ENCODE data around the gene CFAP91. TPM values are rescaled to one million over a fixed set of nuclear protein-coding genes. Genes with fewer than 3 reads are reported as not detected.

Gene CFAP91
- total and polyA plus RNA-seq, 4 donors: 0.23 to 1.3 (median 0.55) TPM

- WGBS: 86% methylated on average over 22 of the region's 22 CpGs
- Histone ChIP-seq H3K4me1 (ENCODE audit: control insufficient read depth in 4 of 4, insufficient read depth in 4 of 4, low read length in 3 of 4) (peaks cover 12 to 23% (median 19%) of the 10 kb centered on the region in 4 donors), H3K9me3 (ENCODE audit: control insufficient read depth in 4 of 4, low read length in 3 of 4) (no peaks in the 10 kb centered on the region), H3K9ac (ENCODE audit: low read depth in 1 of 2, low read length in 2 of 2) (no peak overlapping the region), H3K4me3 (ENCODE audit: low read depth in 1 of 3, low read length in 3 of 3) (no peak overlapping the region), H3K27ac (ENCODE audit: low read depth in 1 of 2, low read length in 2 of 2) (peak overlapping the region in 1 of 2 donors; percentile 23), H3K27me3 (ENCODE audit: control insufficient read depth in 4 of 4, insufficient read depth in 4 of 4, low read length in 3 of 4) (no peaks in the 10 kb centered on the region), H3K36me3 (ENCODE audit: control insufficient read depth in 4 of 4, insufficient read depth in 3 of 4, low read depth in 1 of 4, low read length in 3 of 4) (no peaks in the 10 kb centered on the region)
- DNase-seq (ENCODE audit: low spot score): no peak
- TF ChIP-seq JUND (IDR thresholded peaks at IDR 0.05): peak; percentile 1 to 7
- TF ChIP-seq GABPA (IDR thresholded peaks at IDR 0.05 in 1 of 2, conservative IDR thresholded peaks at IDR 0.05 in 1 of 2): no peak
Observed at GRCh38 chr3:119700920-119701734, 1.7 kb upstream of the CFAP91 start.

- Histone ChIP-seq H3K27ac (ENCODE audit: low read depth in 1 of 2, low read length in 2 of 2) (peak overlapping the region; percentile 17 to 26), H3K9me3 (ENCODE audit: control insufficient read depth in 4 of 4, low read length in 3 of 4) (no peaks in the 10 kb centered on the region), H3K4me1 (ENCODE audit: control insufficient read depth in 4 of 4, insufficient read depth in 4 of 4, low read length in 3 of 4) (peaks cover 12 to 23% (median 19%) of the 10 kb centered on the region in 4 donors), H3K27me3 (ENCODE audit: control insufficient read depth in 4 of 4, insufficient read depth in 4 of 4, low read length in 3 of 4) (no peaks in the 10 kb centered on the region), H3K4me3 (ENCODE audit: low read depth in 1 of 3, low read length in 3 of 3) (peak overlapping the region in 2 of 3 donors; percentile 5 to 76), H3K9ac (ENCODE audit: low read depth in 1 of 2, low read length in 2 of 2) (no peak overlapping the region), H3K36me3 (ENCODE audit: control insufficient read depth in 4 of 4, insufficient read depth in 3 of 4, low read depth in 1 of 4, low read length in 3 of 4) (no peaks in the 10 kb centered on the region)
- TF ChIP-seq FOXA2 (IDR thresholded peaks at IDR 0.05) (peak; percentile 33), SP1 (IDR thresholded peaks at IDR 0.05) (peak; percentile 38), FOXA1 (IDR thresholded peaks at IDR 0.05) (no peak), YY1 (IDR thresholded peaks at IDR 0.05) (peak; percentile 31), TAF1 (conservative IDR thresholded peaks at IDR 0.05) (no peak), HNF4G (IDR thresholded peaks at IDR 0.05) (no peak), RXRA (IDR thresholded peaks at IDR 0.05) (peak; percentile 49 to 61), NR2F2 (IDR thresholded peaks at IDR 0.05) (peak; percentile 81), EGR1 (IDR thresholded peaks at IDR 0.05; ENCODE audit: low read depth in 2 of 2) (peak in 1 of 2 donors; percentile 37), REST (IDR thresholded peaks at IDR 0.05) (no peak), RAD21 (IDR thresholded peaks at IDR 0.05) (no peak), HNF4A (conservative IDR thresholded peaks at IDR 0.05) (peak; percentile 55 to 58), MAX (IDR thresholded peaks at IDR 0.05) (no peak), GABPA (IDR thresholded peaks at IDR 0.05 in 1 of 2, conservative IDR thresholded peaks at IDR 0.05 in 1 of 2) (peak in 1 of 2 donors; percentile 30), CTCF (IDR thresholded peaks at IDR 0.05; ENCODE audit: low read depth, low read length, missing input control) (no peak), ATF3 (IDR thresholded peaks at IDR 0.05) (peak; percentile 30), ZBTB33 (IDR thresholded peaks at IDR 0.05) (no peak), JUND (IDR thresholded peaks at IDR 0.05) (peak in 1 of 2 donors; percentile 23)
- DNase-seq (ENCODE audit: low spot score): no peak
- WGBS: 38% methylated on average over 8 of the region's 8 CpGs
Observed at GRCh38 chr3:119703820-119704531, 1.2 kb downstream of the CFAP91 start.
